GM12891 (cell line): ENCODE data around the gene POLD2.

ENCODE experiments used
- POLR2A ChIP-seq: IDR thresholded peaks from 2 replicates; pipeline ENCODE4 v1.6.1; 2011; ENCODE audit warnings: low read depth, low read length, control low read depth
- POLR2AphosphoS5 ChIP-seq: IDR thresholded peaks from 2 replicates; pipeline ENCODE4 v1.6.1; 2011; ENCODE audit warnings: low read depth, low read length, control low read depth
- POU2F2 ChIP-seq: IDR thresholded peaks from 2 replicates; pipeline ENCODE4 v1.6.1; 2011; ENCODE audit warnings: low read depth, mild to moderate bottlenecking, control low read depth, low read length, moderate library complexity
- SPI1 ChIP-seq: IDR thresholded peaks from 2 replicates; pipeline ENCODE4 v1.6.1; 2011; ENCODE audit warnings: low read depth, low read length, control low read depth
- TAF1 ChIP-seq: IDR thresholded peaks from 2 replicates; pipeline ENCODE4 v1.6.1; 2011; ENCODE audit warnings: low read depth, low read length, control low read depth

DNA sequence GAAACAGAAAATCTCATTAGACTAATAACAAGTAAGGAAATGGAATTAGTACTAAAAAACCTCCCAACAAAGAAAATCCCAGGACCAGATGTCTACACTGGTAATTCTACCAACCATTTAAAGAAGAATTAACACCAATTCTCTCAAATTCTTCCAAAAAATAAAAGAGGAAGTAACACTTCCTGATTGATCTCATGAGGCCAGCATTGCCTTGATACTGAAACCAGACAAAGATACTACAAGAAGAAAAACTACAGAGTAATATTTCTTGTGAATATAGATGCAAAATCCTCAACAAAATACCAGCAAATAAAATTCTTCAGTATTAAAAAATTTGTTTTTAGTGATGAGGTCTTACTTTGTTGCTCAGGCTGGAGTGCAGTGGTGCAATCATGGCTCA is 44.6 kb upstream of the POLD2 start:
- TF ChIP-seq SPI1 = 0 out of 2 replicates have a peak, but pooled peaks have one; percentile 17
- TF ChIP-seq POLR2A = no peak
- TF ChIP-seq POLR2AphosphoS5 = no peak
- TF ChIP-seq POU2F2 = no peak
- TF ChIP-seq TAF1 = no peak
